SK-N-SH treated with all-trans-retinoic acid at 6 μM for 48 hours (cell line): ENCODE data around the gene JARID2.

Experiments
- ATAC-seq: fragments of 200-7000 bp; cut with Tn5 transposase; 3 replicates; pipeline ENCODE4 v1.9.1; 2020; ENCODE audit warnings: mild to moderate bottlenecking, moderate library complexity
- ARNTL ChIP-seq: fragments of 450-650 bp; formaldehyde crosslinking; IDR thresholded peaks from 2 replicates; pipeline ENCODE4 v1.5.0; 2020; ENCODE audit warnings: low read depth, mild to moderate bottlenecking, moderate library complexity, borderline replicate concordance
- BACH2 ChIP-seq: fragments of 250-450 bp; sonication (Bioruptor Pico); IDR thresholded peaks from 2 replicates; pipeline ENCODE4 v1.9.0; 2021; ENCODE audit warnings: mild to moderate bottlenecking, borderline replicate concordance
- CSDC2 ChIP-seq: fragments of 250-450 bp; sonication (Bioruptor Pico); IDR thresholded peaks from 2 replicates; pipeline ENCODE4 v1.5.0; 2020; ENCODE audit warnings: mild to moderate bottlenecking, moderate library complexity
- GLIS3 ChIP-seq: fragments of 250-450 bp; sonication (Bioruptor Pico); IDR thresholded peaks from 2 replicates; pipeline ENCODE4 v1.5.0; 2020; ENCODE audit warnings: mild to moderate bottlenecking, moderate library complexity
- ISL1 ChIP-seq: fragments of 250-450 bp; sonication (Bioruptor Pico); IDR thresholded peaks from 2 replicates; pipeline ENCODE4 v2.1.2; 2022; ENCODE audit warnings: mild to moderate bottlenecking, moderate library complexity
- OSR1 ChIP-seq: fragments of 250-450 bp; sonication (Bioruptor Pico); IDR thresholded peaks from 2 replicates; pipeline ENCODE4 v1.8.0; 2022; ENCODE audit warnings: moderate library complexity, mild to moderate bottlenecking, inconsistent platforms
- PPARA ChIP-seq: fragments of 250-450 bp; sonication (Bioruptor Pico); IDR thresholded peaks from 2 replicates; pipeline ENCODE4 v1.5.0; 2020; ENCODE audit warnings: mild to moderate bottlenecking, borderline replicate concordance
- RARB ChIP-seq: fragments of 250-450 bp; sonication (Bioruptor Pico); IDR thresholded peaks from 2 replicates; pipeline ENCODE4 v1.8.0; 2021; ENCODE audit warnings: mild to moderate bottlenecking, moderate library complexity
- SNAI2 ChIP-seq: fragments of 250-450 bp; sonication (Bioruptor Pico); IDR thresholded peaks from 2 replicates; pipeline ENCODE4 v1.5.0; 2020; ENCODE audit warnings: mild to moderate bottlenecking, moderate library complexity
- TCF4 ChIP-seq: fragments of 250-450 bp; sonication (Bioruptor Pico); IDR thresholded peaks from 2 replicates; pipeline ENCODE4 v1.8.0; 2021; ENCODE audit warnings: mild to moderate bottlenecking, moderate library complexity, borderline replicate concordance
- TOX ChIP-seq: fragments of 250-450 bp; sonication (Bioruptor Pico); IDR thresholded peaks from 2 replicates; pipeline ENCODE4 v1.8.0; 2021; ENCODE audit warnings: mild to moderate bottlenecking, moderate library complexity, borderline replicate concordance
- ZC3H10 ChIP-seq: fragments of 250-450 bp; sonication (Bioruptor Pico); IDR thresholded peaks from 2 replicates; pipeline ENCODE4 v1.5.1; 2021; ENCODE audit warnings: mild to moderate bottlenecking, moderate library complexity
- ZFP30 ChIP-seq: fragments of 450-650 bp; formaldehyde crosslinking; IDR thresholded peaks from 2 replicates; pipeline ENCODE4 v1.5.0; 2022; ENCODE audit warnings: mild to moderate bottlenecking, moderate library complexity
- ZNF565 ChIP-seq: fragments of 450-650 bp; formaldehyde crosslinking; conservative IDR thresholded peaks from 2 replicates; pipeline ENCODE4 v1.5.0; 2020; ENCODE audit warnings: low read depth, mild to moderate bottlenecking, moderate library complexity
- ZNF70 ChIP-seq: fragments of 450-650 bp; formaldehyde crosslinking; IDR thresholded peaks from 2 replicates; pipeline ENCODE4 v1.5.0; 2020; ENCODE audit warnings: mild to moderate bottlenecking, moderate library complexity
- ZNF8 ChIP-seq: fragments of 450-650 bp; formaldehyde crosslinking; IDR thresholded peaks from 2 replicates; pipeline ENCODE4 v1.5.0; 2020; ENCODE audit warnings: mild to moderate bottlenecking, moderate library complexity
- TF ChIP-seq, protein P1 (sequence below): fragments of 250-450 bp; sonication (Bioruptor Pico); IDR thresholded peaks from 2 replicates; pipeline ENCODE4 v1.5.1; 2021; ENCODE audit warnings: mild to moderate bottlenecking, moderate library complexity
- TF ChIP-seq, protein P2 (sequence below): fragments of 250-450 bp; sonication (Bioruptor Pico); IDR thresholded peaks from 2 replicates; pipeline ENCODE4 v1.8.0; 2020; ENCODE audit warnings: mild to moderate bottlenecking, moderate library complexity, borderline replicate concordance
- TF ChIP-seq, protein P3 (sequence below): fragments of 250-450 bp; sonication (Bioruptor Pico); IDR thresholded peaks from 2 replicates; pipeline ENCODE4 v1.5.0; 2020; ENCODE audit warnings: mild to moderate bottlenecking, moderate library complexity
- TF ChIP-seq, protein P4 (sequence below): fragments of 250-450 bp; sonication (Bioruptor Pico); IDR thresholded peaks from 2 replicates; pipeline ENCODE4 v1.5.1; 2020; ENCODE audit warnings: low read depth, mild to moderate bottlenecking, moderate library complexity
- TF ChIP-seq, protein P5 (sequence below): fragments of 250-450 bp; sonication (Bioruptor Pico); IDR thresholded peaks from 2 replicates; pipeline ENCODE4 v1.8.0; 2021; ENCODE audit warnings: low read depth, mild to moderate bottlenecking, moderate library complexity, borderline replicate concordance

Gene JARID2

DNA sequence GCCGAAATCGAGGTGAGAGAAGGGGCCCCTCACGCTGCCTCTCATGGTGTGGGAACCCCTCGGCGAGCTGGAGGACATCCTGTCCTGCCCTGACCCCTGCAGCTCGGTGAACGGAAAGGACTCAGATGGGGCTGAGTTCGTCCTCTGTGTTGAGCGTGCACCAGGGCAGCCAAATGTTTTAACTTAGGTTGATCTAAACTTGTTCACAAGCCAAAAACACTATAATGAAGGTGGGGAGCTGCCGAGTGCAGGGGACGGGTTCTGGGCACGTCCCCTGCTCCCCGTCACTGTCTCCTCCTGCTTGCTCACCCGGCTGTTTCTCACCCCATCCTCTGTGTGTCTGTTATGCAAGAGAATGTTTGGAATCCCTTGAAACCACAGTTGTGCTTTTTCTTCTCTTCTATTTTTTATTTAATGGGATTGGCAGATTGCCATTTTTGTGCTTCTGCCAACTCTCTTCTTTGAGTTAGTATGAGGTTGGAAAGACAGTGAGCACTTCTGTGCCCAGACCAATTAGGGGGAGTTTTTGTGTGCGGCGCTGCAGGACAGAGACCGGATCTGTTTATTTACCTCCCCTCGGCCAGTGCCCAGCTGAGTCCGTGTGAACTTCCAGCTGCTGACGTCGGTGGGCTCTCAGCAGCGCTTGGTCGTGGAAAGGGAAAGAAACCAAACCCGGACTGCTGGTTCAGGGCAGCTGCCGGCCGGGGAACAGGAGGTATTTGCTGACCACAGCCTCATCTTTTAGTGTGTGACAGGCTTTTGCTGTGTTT lies 258.9 kb downstream of the JARID2 start:
- ATAC-seq = peak; percentile 92
- TF ChIP-seq CSDC2 (CRISPR knock-in tag) = no peak
- TF ChIP-seq, protein P1, sequence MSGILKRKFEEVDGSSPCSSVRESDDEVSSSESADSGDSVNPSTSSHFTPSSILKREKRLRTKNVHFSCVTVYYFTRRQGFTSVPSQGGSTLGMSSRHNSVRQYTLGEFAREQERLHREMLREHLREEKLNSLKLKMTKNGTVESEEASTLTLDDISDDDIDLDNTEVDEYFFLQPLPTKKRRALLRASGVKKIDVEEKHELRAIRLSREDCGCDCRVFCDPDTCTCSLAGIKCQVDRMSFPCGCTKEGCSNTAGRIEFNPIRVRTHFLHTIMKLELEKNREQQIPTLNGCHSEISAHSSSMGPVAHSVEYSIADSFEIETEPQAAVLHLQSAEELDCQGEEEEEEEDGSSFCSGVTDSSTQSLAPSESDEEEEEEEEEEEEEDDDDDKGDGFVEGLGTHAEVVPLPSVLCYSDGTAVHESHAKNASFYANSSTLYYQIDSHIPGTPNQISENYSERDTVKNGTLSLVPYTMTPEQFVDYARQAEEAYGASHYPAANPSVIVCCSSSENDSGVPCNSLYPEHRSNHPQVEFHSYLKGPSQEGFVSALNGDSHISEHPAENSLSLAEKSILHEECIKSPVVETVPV (CRISPR knock-in tag) = no peak
- no peak for TF ChIP-seq ZNF8 (CRISPR knock-in tag)
- TF ChIP-seq ZC3H10 (CRISPR knock-in tag) = no peak
- TF ChIP-seq ARNTL (CRISPR knock-in tag) = no peak
- TF ChIP-seq PPARA (CRISPR knock-in tag) = no peak
- no peak for TF ChIP-seq RARB
- peak; percentile 69; the same call in 1 of the 2 replicates for TF ChIP-seq TCF4
- no peak for TF ChIP-seq SNAI2 (CRISPR knock-in tag)
- no peak for TF ChIP-seq OSR1 (CRISPR knock-in tag)
- TF ChIP-seq ISL1 (CRISPR knock-in tag) = peak; percentile 74
- TF ChIP-seq ZFP30 (CRISPR knock-in tag) = no peak
- peak; percentile 51 for TF ChIP-seq GLIS3 (CRISPR knock-in tag)
- TF ChIP-seq, protein P2, sequence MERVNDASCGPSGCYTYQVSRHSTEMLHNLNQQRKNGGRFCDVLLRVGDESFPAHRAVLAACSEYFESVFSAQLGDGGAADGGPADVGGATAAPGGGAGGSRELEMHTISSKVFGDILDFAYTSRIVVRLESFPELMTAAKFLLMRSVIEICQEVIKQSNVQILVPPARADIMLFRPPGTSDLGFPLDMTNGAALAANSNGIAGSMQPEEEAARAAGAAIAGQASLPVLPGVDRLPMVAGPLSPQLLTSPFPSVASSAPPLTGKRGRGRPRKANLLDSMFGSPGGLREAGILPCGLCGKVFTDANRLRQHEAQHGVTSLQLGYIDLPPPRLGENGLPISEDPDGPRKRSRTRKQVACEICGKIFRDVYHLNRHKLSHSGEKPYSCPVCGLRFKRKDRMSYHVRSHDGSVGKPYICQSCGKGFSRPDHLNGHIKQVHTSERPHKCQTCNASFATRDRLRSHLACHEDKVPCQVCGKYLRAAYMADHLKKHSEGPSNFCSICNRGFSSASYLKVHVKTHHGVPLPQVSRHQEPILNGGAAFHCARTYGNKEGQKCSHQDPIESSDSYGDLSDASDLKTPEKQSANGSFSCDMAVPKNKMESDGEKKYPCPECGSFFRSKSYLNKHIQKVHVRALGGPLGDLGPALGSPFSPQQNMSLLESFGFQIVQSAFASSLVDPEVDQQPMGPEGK = 0 out of 2 replicates have a peak, but pooled peaks have one; percentile 19
- TF ChIP-seq BACH2 = no peak
- 0 out of 2 replicates have a peak, but pooled peaks have one; percentile 21 for TF ChIP-seq TOX (CRISPR knock-in tag)
- TF ChIP-seq, protein P3, sequence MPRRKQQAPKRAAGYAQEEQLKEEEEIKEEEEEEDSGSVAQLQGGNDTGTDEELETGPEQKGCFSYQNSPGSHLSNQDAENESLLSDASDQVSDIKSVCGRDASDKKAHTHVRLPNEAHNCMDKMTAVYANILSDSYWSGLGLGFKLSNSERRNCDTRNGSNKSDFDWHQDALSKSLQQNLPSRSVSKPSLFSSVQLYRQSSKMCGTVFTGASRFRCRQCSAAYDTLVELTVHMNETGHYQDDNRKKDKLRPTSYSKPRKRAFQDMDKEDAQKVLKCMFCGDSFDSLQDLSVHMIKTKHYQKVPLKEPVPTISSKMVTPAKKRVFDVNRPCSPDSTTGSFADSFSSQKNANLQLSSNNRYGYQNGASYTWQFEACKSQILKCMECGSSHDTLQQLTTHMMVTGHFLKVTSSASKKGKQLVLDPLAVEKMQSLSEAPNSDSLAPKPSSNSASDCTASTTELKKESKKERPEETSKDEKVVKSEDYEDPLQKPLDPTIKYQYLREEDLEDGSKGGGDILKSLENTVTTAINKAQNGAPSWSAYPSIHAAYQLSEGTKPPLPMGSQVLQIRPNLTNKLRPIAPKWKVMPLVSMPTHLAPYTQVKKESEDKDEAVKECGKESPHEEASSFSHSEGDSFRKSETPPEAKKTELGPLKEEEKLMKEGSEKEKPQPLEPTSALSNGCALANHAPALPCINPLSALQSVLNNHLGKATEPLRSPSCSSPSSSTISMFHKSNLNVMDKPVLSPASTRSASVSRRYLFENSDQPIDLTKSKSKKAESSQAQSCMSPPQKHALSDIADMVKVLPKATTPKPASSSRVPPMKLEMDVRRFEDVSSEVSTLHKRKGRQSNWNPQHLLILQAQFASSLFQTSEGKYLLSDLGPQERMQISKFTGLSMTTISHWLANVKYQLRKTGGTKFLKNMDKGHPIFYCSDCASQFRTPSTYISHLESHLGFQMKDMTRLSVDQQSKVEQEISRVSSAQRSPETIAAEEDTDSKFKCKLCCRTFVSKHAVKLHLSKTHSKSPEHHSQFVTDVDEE = peak; percentile 64
- TF ChIP-seq, protein P4, sequence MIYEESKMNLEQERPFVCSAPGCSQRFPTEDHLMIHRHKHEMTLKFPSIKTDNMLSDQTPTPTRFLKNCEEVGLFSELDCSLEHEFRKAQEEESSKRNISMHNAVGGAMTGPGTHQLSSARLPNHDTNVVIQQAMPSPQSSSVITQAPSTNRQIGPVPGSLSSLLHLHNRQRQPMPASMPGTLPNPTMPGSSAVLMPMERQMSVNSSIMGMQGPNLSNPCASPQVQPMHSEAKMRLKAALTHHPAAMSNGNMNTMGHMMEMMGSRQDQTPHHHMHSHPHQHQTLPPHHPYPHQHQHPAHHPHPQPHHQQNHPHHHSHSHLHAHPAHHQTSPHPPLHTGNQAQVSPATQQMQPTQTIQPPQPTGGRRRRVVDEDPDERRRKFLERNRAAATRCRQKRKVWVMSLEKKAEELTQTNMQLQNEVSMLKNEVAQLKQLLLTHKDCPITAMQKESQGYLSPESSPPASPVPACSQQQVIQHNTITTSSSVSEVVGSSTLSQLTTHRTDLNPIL (CRISPR knock-in tag) = no peak
- TF ChIP-seq ZNF565 (CRISPR knock-in tag) = no peak
- TF ChIP-seq, all 23 proteins: peak for 6

DNA sequence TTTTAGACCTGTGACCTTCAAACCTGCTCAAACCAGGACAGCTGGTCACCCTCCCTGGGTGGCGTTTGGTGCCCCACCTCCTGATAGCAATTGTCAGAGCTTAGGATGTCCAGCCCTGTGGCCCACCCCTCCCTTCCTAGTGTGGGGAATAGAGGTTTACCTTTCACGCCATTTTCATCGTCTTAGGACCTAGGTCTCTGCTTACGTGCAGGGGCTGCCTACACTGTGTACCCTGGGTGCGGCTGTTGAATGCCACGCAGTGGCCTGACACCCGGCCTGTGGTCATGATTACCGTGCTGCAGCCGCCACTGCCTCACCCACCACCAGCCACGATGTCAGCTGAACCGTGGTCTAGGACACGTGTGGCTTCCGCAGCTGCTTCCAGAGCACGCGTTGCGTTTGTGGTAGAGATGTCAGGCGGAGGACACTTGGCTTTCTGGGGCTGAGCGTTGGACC lies 259.6 kb downstream of the JARID2 start:
- TF ChIP-seq CSDC2 (CRISPR knock-in tag) = no peak
- no peak for TF ChIP-seq ZNF70 (CRISPR knock-in tag)
- no peak for TF ChIP-seq TOX (CRISPR knock-in tag)
- TF ChIP-seq ZNF565 (CRISPR knock-in tag) = no peak
- TF ChIP-seq OSR1 (CRISPR knock-in tag) = no peak
- TF ChIP-seq, protein P1 (CRISPR knock-in tag) = no peak
- TF ChIP-seq, protein P5, sequence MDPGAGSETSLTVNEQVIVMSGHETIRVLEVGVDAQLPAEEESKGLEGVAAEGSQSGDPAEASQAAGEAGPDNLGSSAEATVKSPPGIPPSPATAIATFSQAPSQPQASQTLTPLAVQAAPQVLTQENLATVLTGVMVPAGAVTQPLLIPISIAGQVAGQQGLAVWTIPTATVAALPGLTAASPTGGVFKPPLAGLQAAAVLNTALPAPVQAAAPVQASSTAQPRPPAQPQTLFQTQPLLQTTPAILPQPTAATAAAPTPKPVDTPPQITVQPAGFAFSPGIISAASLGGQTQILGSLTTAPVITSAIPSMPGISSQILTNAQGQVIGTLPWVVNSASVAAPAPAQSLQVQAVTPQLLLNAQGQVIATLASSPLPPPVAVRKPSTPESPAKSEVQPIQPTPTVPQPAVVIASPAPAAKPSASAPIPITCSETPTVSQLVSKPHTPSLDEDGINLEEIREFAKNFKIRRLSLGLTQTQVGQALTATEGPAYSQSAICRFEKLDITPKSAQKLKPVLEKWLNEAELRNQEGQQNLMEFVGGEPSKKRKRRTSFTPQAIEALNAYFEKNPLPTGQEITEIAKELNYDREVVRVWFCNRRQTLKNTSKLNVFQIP (CRISPR knock-in tag) = no peak
- TF ChIP-seq ZNF8 (CRISPR knock-in tag) = no peak
- no peak for TF ChIP-seq ISL1 (CRISPR knock-in tag)
- no peak for TF ChIP-seq TCF4
- TF ChIP-seq ZFP30 (CRISPR knock-in tag) = no peak
- ATAC-seq = no peak
